Activated B cell treated with CpG ODN at 0.5 μM for 24 hours (primary cell): ENCODE results near the gene MYO7A. TPM values are rescaled to one million over a fixed set of nuclear protein-coding genes. Genes with fewer than 3 reads are reported as not detected.

ENCODE experiments used
- ATAC-seq: fragments of 200-7000 bp; cut with Tn5 transposase; one replicate; pipeline ENCODE4 v1.10.0; 2021; ENCODE audit warnings: low read depth, mild to moderate bottlenecking, moderate library complexity
- CTCF ChIA-PET: fragments of 350-600 bp; sonication (Branson Sonifier 250); formaldehyde crosslinking; loops from one replicate; lab custom pipeline; 2021; ENCODE audit warnings: antibody characterized with exemption; lab: Charles Lee
- POLR2A ChIA-PET: fragments of 350-600 bp; sonication (Branson Sonifier 250); formaldehyde crosslinking; loops from one replicate; lab custom pipeline; 2021; ENCODE audit warnings: antibody characterized with exemption; lab: Charles Lee
- DNase-seq: peaks from one replicate; pipeline ENCODE4 v3.0.0; 2022
- H3K27ac Mint-ChIP-seq: one replicate; pipeline ENCODE4 v1.8.0; 2020; ENCODE audit warnings: mixed read lengths
- H3K27me3 Mint-ChIP-seq: one replicate; pipeline ENCODE4 v1.8.0; 2021; ENCODE audit warnings: mixed read lengths
- H3K36me3 Mint-ChIP-seq: one replicate; pipeline ENCODE4 v1.8.0; 2021; ENCODE audit warnings: low read depth, mixed read lengths
- H3K4me1 Mint-ChIP-seq: one replicate; pipeline ENCODE4 v1.8.0; 2021; ENCODE audit warnings: mixed read lengths
- H3K4me3 Mint-ChIP-seq: one replicate; pipeline ENCODE4 v1.8.0; 2020; ENCODE audit warnings: mild to moderate bottlenecking, mixed read lengths
- H3K9me3 Mint-ChIP-seq: one replicate; pipeline ENCODE4 v1.8.0; 2020; ENCODE audit warnings: mixed read lengths
- intact Hi-C: fragments of 100-400 bp; cut with micrococcal nuclease; formaldehyde crosslinking; loops from one replicate; pipeline ENCODE4 v1.15.1; 2024
- total RNA-seq: library from RNA; stranded (reverse); gene quantifications from 2 replicates; pipeline ENCODE4 v1.2.3, GENCODE V29; 2022
- TF ChIP-seq, protein P1 (sequence below): fragments of 200-600 bp; IDR thresholded peaks from one replicate; pipeline ENCODE4 v1.8.0; 2022; ENCODE audit warnings: antibody characterized with exemption, mild to moderate bottlenecking

Gene MYO7A
- total RNA-seq, 1 donor from 2014 or later, result 5.4 TPM

DNA sequence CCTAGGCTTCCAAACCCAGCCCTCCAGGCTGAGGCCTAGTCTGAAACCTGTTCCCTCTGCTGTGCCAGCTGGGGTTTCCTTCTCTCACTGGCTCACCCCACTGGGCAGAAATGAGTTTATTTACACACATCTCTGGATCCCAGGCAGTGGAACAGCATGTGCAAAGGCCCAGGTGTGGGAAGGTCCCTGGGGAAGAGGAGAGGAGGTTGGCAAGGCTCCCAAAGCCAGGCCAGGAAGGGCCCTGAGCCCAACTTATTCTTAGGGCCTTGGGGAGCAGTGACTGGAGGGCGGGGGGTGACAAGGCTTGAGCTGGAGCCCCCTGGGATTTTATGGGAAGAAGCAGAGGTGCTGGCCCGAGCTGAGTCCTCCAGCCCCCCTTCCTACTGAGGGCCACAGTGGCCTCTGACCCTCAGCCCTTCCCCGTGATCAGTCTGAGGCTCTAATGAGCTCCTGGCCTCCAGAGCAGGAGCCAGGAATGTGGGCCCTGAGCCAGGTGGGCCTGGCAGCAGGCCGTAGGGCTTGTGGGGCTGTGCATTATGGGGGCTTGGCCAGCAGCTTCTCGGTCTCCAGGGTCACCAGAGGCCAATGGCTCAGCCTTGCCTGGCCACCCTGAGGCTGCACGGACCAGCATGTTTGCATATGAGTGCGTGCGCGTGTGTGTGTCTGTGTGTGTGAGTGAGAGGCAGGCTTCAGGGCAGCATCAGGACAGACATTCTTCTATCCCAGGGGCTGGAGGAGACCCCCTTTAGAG lies 2.9 kb downstream of the MYO7A start:
- DNase-seq, result no peak
- Mint-ChIP-seq H3K4me1 (peaks cover 19% of the 10 kb centered on the region), H3K27me3 (peaks cover 6% of the 10 kb centered on the region), H3K4me3 (no peak overlapping the region), H3K36me3 (no peaks in the 10 kb centered on the region), H3K27ac (no peak overlapping the region), H3K9me3 (peaks cover 5% of the 10 kb centered on the region)
- ATAC-seq, result no peak
- ChIA-PET CTCF (interaction anchor here (0.7 to 2.2 kb wide), 3 partner anchors 55 to 423 kb away, joined by 3 to 5 read pairs (median 3); no protein-coding TSS in a partner anchor), POLR2A (no interaction called here)
- TF ChIP-seq, protein P1, sequence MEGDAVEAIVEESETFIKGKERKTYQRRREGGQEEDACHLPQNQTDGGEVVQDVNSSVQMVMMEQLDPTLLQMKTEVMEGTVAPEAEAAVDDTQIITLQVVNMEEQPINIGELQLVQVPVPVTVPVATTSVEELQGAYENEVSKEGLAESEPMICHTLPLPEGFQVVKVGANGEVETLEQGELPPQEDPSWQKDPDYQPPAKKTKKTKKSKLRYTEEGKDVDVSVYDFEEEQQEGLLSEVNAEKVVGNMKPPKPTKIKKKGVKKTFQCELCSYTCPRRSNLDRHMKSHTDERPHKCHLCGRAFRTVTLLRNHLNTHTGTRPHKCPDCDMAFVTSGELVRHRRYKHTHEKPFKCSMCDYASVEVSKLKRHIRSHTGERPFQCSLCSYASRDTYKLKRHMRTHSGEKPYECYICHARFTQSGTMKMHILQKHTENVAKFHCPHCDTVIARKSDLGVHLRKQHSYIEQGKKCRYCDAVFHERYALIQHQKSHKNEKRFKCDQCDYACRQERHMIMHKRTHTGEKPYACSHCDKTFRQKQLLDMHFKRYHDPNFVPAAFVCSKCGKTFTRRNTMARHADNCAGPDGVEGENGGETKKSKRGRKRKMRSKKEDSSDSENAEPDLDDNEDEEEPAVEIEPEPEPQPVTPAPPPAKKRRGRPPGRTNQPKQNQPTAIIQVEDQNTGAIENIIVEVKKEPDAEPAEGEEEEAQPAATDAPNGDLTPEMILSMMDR, result no peak
- intact Hi-C loops, result no loop called here

DNA sequence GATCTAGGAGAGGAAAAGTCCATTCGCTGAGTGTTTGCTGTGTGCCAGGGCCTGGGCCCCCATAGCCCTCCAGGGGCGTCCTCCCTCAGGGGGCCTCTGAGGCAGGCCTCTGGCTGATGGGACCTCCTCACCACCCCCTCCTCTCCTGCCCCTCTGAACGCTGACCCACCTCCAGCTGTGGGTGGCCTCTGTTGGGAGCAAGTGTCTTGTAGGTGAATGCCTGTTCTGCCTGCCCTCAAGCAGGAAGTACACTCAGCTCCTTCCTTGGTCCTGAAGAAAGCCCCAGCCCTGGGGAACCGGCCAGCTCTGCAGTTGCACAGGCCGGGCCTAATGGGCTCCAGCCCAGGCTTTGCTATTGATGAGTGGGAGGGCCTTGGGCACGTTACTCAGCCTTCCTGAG lies 3.5 kb downstream of the MYO7A start:
- no peaks in the 10 kb centered on the region for H3K36me3 Mint-ChIP-seq
- ChIA-PET POLR2A (no interaction called here), CTCF (interaction anchor here (1.4 kb wide), 1 partner anchor 54 kb away, joined by 3 read pairs; no protein-coding TSS in a partner anchor)
- intact Hi-C loops, result no loop called here
- DNase-seq (no peak), ATAC-seq (no peak)
- peaks cover 17% of the 10 kb centered on the region for H3K4me1 Mint-ChIP-seq
- TF ChIP-seq, protein P1, result no peak
- no peak overlapping the region for H3K4me3 Mint-ChIP-seq
- no peak overlapping the region for H3K27ac Mint-ChIP-seq
- peaks cover 3% of the 10 kb centered on the region for H3K27me3 Mint-ChIP-seq
- peaks cover 5% of the 10 kb centered on the region for H3K9me3 Mint-ChIP-seq

DNA sequence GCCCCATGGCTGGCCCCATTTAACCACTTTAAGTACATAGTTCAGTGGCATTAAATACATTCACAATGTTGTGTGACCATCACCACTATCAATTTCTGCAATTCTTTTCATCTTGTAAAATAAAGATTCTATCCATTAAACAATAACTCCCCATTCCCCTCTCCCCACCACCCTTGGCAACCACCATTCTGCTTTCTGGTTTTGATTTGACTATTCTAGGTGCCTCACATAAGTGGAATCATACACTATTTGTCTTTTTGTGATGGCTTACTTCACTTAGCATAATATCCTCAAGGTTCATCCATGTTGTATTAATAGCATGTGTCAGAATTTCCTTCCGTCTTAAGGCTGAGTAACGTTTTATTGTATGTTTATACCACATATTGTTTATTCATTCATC lies 7.0 kb downstream of the MYO7A start:
- Mint-ChIP-seq H3K36me3 (no peaks in the 10 kb centered on the region), H3K4me3 (no peak overlapping the region), H3K27ac (no peak overlapping the region), H3K27me3 (peaks cover 19% of the 10 kb centered on the region), H3K4me1 (peaks cover 8% of the 10 kb centered on the region), H3K9me3 (peaks cover 5% of the 10 kb centered on the region)
- ChIA-PET CTCF (interaction anchor here (1.5 kb wide), 1 partner anchor 8 kb away, joined by 3 read pairs; no protein-coding TSS in a partner anchor), POLR2A (no interaction called here)
- no peak for ATAC-seq
- intact Hi-C loops, result no loop called here
- DNase-seq, result no peak
- TF ChIP-seq, protein P1, result no peak

DNA sequence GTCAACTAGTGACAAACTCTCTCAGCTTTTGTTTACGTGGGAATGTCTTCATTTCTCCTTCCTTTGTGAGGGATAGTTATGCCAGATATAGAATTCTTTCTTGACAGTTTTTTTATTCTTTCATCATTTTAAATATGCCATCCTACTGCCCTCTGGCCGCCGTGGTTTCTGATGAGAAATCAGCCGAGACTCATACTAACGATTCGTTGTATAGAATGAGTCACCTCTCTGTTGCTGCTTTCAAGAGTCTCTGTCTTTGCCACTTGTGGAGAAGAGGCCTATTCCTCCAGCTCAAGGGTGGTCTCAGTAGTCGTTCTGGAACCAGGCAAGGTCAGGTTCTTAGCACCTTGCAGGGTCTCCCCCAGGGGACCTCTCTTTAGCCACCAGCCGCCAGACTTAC lies 8.0 kb downstream of the MYO7A start:
- no peaks in the 10 kb centered on the region for H3K36me3 Mint-ChIP-seq
- CTCF ChIA-PET, result interaction anchor here (1.5 kb wide), 1 partner anchor 9 kb away, joined by 3 read pairs; no protein-coding TSS in a partner anchor
- peaks cover 5% of the 10 kb centered on the region for H3K9me3 Mint-ChIP-seq

More for the DNA sequence above, 8.0 kb downstream of the MYO7A start:
- no peak for DNase-seq
- Mint-ChIP-seq H3K4me1 (peaks cover 8% of the 10 kb centered on the region), H3K27me3 (peaks cover 19% of the 10 kb centered on the region), H3K4me3 (no peak overlapping the region), H3K27ac (no peak overlapping the region)
- no peak for ATAC-seq
- TF ChIP-seq, protein P1, result no peak
- POLR2A ChIA-PET, result no interaction called here
- intact Hi-C loops, result no loop called here
